Muscle layer of duodenum (tissue), 2 donors: ENCODE data around the gene ZNF778.

Experiments used
- H3K27ac ChIP-seq: one replicate; pipeline ENCODE4 v1.7.0; 2013; ENCODE audit warnings: mild to moderate bottlenecking, low read length
- H3K27me3 ChIP-seq: one replicate; pipeline ENCODE4 v1.7.0; 2013; ENCODE audit warnings: low read depth, mild to moderate bottlenecking, control low read depth, low read length
- H3K36me3 ChIP-seq, 2 donors: one replicate each; pipeline ENCODE4 v1.7.0; 2013; ENCODE audit warnings: low read length in 2 of 2, control low read depth in 1 of 2, mild to moderate bottlenecking in 1 of 2; ENCODE audit not compliant: insufficient read depth in 2 of 2, control insufficient read depth in 1 of 2
- H3K4me1 ChIP-seq, 2 donors: one replicate each; pipeline ENCODE4 v1.7.0; 2013; ENCODE audit warnings: low read length in 2 of 2, mild to moderate bottlenecking in 2 of 2, control low read depth in 1 of 2, moderate library complexity in 1 of 2; ENCODE audit not compliant: insufficient read depth in 2 of 2, control insufficient read depth in 1 of 2
- H3K4me3 ChIP-seq, 2 donors: one replicate each; pipeline ENCODE4 v1.7.0; 2013; ENCODE audit warnings: low read length in 2 of 2, low read depth in 1 of 2, mild to moderate bottlenecking in 1 of 2
- H3K9me3 ChIP-seq, 2 donors: one replicate each; pipeline ENCODE4 v1.7.0; 2013; ENCODE audit warnings: low read length in 2 of 2, control low read depth in 1 of 2, mild to moderate bottlenecking in 1 of 2; ENCODE audit not compliant: control insufficient read depth in 1 of 2
- donor health status: healthy.

The ZNF778 gene

GRCh38 chr16:89216315-89217137 lies 977 bp upstream of the ZNF778 start:
- Histone ChIP-seq H3K27ac (peak overlapping the region; percentile 95), H3K36me3 (peaks cover 13 to 16% of the 10 kb centered on the region in 2 donors), H3K4me1 (peaks cover 0 to 14% of the 10 kb centered on the region in 2 donors), H3K27me3 (no peaks in the 10 kb centered on the region), H3K4me3 (peak overlapping the region; percentile 90 to 97), H3K9me3 (no peaks in the 10 kb centered on the region)

GRCh38 chr16:89217138-89217387 lies 440 bp upstream of the ZNF778 start:
- H3K4me1 ChIP-seq: peaks cover 0 to 14% of the 10 kb centered on the region in 2 donors
- peak overlapping the region; percentile 95 for H3K27ac ChIP-seq
- H3K4me3 ChIP-seq: peak overlapping the region; percentile 90 to 97
- H3K9me3 ChIP-seq: no peaks in the 10 kb centered on the region
- H3K27me3 ChIP-seq: no peaks in the 10 kb centered on the region
- peaks cover 13 to 21% of the 10 kb centered on the region in 2 donors for H3K36me3 ChIP-seq

GRCh38 chr16:89219365-89219764 lies 1.9 kb downstream of the ZNF778 start:
- H3K36me3 ChIP-seq: peaks cover 23 to 42% of the 10 kb centered on the region in 2 donors
- H3K27ac ChIP-seq: no peak overlapping the region
- no peak overlapping the region for H3K4me3 ChIP-seq
- no peaks in the 10 kb centered on the region for H3K27me3 ChIP-seq
- no peaks in the 10 kb centered on the region for H3K9me3 ChIP-seq
- peaks cover 0 to 14% of the 10 kb centered on the region in 2 donors for H3K4me1 ChIP-seq

- Histone ChIP-seq H3K27me3 (no peaks in the 10 kb centered on the region), H3K36me3 (peaks cover 32 to 59% of the 10 kb centered on the region in 2 donors), H3K4me1 (peaks cover 0 to 7% of the 10 kb centered on the region in 2 donors), H3K9me3 (no peaks in the 10 kb centered on the region), H3K27ac (no peak overlapping the region), H3K4me3 (no peak overlapping the region)
Measured at GRCh38 chr16:89221604-89222003, 4.1 kb downstream of the ZNF778 start.

GRCh38 chr16:89222931-89223330 lies 5.4 kb downstream of the ZNF778 start:
- Histone ChIP-seq H3K27ac (no peak overlapping the region), H3K36me3 (peaks cover 46 to 72% of the 10 kb centered on the region in 2 donors), H3K9me3 (peaks cover 0 to 4% of the 10 kb centered on the region in 2 donors), H3K27me3 (no peaks in the 10 kb centered on the region), H3K4me3 (no peak overlapping the region), H3K4me1 (peaks cover 0 to 7% of the 10 kb centered on the region in 2 donors)

- no peak overlapping the region for H3K27ac ChIP-seq
- H3K4me3 ChIP-seq: no peak overlapping the region
- no peaks in the 10 kb centered on the region for H3K4me1 ChIP-seq
- H3K9me3 ChIP-seq: peaks cover 0 to 4% of the 10 kb centered on the region in 2 donors
- H3K27me3 ChIP-seq: no peaks in the 10 kb centered on the region
- peaks cover 49 to 86% of the 10 kb centered on the region in 2 donors for H3K36me3 ChIP-seq
Measured at GRCh38 chr16:89224665-89225064, 7.2 kb downstream of the ZNF778 start.

- H3K4me1 ChIP-seq: no peaks in the 10 kb centered on the region
- H3K9me3 ChIP-seq: peaks cover 0 to 4% of the 10 kb centered on the region in 2 donors
- H3K27ac ChIP-seq: no peak overlapping the region
- H3K36me3 ChIP-seq: peaks cover 55 to 79% of the 10 kb centered on the region in 2 donors
- H3K4me3 ChIP-seq: no peak overlapping the region
- H3K27me3 ChIP-seq: no peaks in the 10 kb centered on the region
Measured at GRCh38 chr16:89230255-89230654, 12.8 kb downstream of the ZNF778 start.

GRCh38 chr16:89232107-89232506 lies 14.6 kb downstream of the ZNF778 start:
- Histone ChIP-seq H3K36me3 (peaks cover 41 to 62% of the 10 kb centered on the region in 2 donors), H3K27me3 (no peaks in the 10 kb centered on the region), H3K27ac (no peak overlapping the region), H3K4me1 (no peaks in the 10 kb centered on the region), H3K4me3 (no peak overlapping the region), H3K9me3 (peaks cover 0 to 4% of the 10 kb centered on the region in 2 donors)

- H3K4me1 ChIP-seq: no peaks in the 10 kb centered on the region
- H3K27me3 ChIP-seq: no peaks in the 10 kb centered on the region
- no peaks in the 10 kb centered on the region for H3K9me3 ChIP-seq
- peaks cover 26 to 44% of the 10 kb centered on the region in 2 donors for H3K36me3 ChIP-seq
- no peak overlapping the region for H3K4me3 ChIP-seq
- no peak overlapping the region for H3K27ac ChIP-seq
Measured at GRCh38 chr16:89233678-89234490, 16.4 kb downstream of the ZNF778 start.

- no peaks in the 10 kb centered on the region for H3K27me3 ChIP-seq
- H3K27ac ChIP-seq: no peak overlapping the region
Measured at GRCh38 chr16:89237733-89238132, 20.2 kb downstream of the ZNF778 start.

GRCh38 chr16:89241187-89242007 lies 23.9 kb downstream of the ZNF778 start:
- peak overlapping the region; percentile 99 for H3K27ac ChIP-seq
- H3K27me3 ChIP-seq: no peaks in the 10 kb centered on the region
- H3K4me1 ChIP-seq: peaks cover 0 to 4% of the 10 kb centered on the region in 2 donors
- peaks cover 0 to 5% of the 10 kb centered on the region in 2 donors for H3K36me3 ChIP-seq
- H3K4me3 ChIP-seq: peak overlapping the region; percentile 73 to 83
- no peaks in the 10 kb centered on the region for H3K9me3 ChIP-seq

More at GRCh38 chr16:89237733-89238132, 20.2 kb downstream of the ZNF778 start:
- Histone ChIP-seq H3K9me3 (no peaks in the 10 kb centered on the region), H3K36me3 (peaks cover 8 to 18% of the 10 kb centered on the region in 2 donors), H3K4me3 (no peak overlapping the region), H3K4me1 (peaks cover 0 to 3% of the 10 kb centered on the region in 2 donors)
